ENCODE data around the gene SSPN. TPM values are rescaled to one million over a fixed set of nuclear protein-coding genes. Genes with fewer than 3 reads are reported as not detected.

SSPN gene
- polyA plus RNA-seq, 1 donor from 2014 or later = 0.26 TPM

DNA sequence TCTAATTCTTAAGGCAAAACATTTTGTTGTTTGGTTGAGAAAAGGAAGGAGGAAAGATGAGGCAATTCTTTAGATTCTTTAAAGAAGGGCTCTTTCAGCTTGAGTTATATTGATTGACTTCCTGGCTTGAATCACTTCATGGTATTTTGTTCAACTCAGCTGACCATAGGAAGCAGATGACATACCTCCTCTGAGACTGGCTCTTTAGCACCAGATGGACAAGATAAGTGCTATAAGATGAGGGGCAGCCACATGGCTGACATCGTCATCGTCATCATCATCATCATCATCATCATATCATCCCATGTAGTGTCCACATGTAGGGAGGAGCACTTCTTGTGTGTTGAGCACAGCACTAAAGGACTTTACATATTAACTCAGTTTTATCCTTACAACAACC lies 81.3 kb downstream of the SSPN start:
- H2AFZ ChIP-seq (ENCODE audit: low read depth, low read length) = no peak overlapping the region
- H3K79me2 ChIP-seq (replicated peaks; ENCODE audit: insufficient read depth, low read length) = no peaks in the 10 kb centered on the region
- H3K4me2 ChIP-seq (ENCODE audit: low read length) = no peak overlapping the region
- no peaks in the 10 kb centered on the region for H3K36me3 ChIP-seq (ENCODE audit: insufficient read depth, low read length)
- no peaks in the 10 kb centered on the region for H3K27me3 ChIP-seq (ENCODE audit: insufficient read depth, low read depth, low read length)
- no peaks in the 10 kb centered on the region for H4K20me1 ChIP-seq (ENCODE audit: insufficient read depth)
- H3K27ac ChIP-seq (ENCODE audit: low read length) = no peak overlapping the region
- no peak overlapping the region for H3K9ac ChIP-seq (ENCODE audit: low read length)
- H3K9me3 ChIP-seq (ENCODE audit: low read length) = no peaks in the 10 kb centered on the region
- TF ChIP-seq, protein P1, sequence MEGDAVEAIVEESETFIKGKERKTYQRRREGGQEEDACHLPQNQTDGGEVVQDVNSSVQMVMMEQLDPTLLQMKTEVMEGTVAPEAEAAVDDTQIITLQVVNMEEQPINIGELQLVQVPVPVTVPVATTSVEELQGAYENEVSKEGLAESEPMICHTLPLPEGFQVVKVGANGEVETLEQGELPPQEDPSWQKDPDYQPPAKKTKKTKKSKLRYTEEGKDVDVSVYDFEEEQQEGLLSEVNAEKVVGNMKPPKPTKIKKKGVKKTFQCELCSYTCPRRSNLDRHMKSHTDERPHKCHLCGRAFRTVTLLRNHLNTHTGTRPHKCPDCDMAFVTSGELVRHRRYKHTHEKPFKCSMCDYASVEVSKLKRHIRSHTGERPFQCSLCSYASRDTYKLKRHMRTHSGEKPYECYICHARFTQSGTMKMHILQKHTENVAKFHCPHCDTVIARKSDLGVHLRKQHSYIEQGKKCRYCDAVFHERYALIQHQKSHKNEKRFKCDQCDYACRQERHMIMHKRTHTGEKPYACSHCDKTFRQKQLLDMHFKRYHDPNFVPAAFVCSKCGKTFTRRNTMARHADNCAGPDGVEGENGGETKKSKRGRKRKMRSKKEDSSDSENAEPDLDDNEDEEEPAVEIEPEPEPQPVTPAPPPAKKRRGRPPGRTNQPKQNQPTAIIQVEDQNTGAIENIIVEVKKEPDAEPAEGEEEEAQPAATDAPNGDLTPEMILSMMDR (IDR thresholded peaks at IDR 0.05; ENCODE audit: poor library complexity, severe bottlenecking) = no peak
- H3F3A ChIP-seq (ENCODE audit: insufficient read depth, low read length, poor library complexity, severe bottlenecking) = no peaks in the 10 kb centered on the region
- H3K9me2 ChIP-seq (ENCODE audit: insufficient read depth, low read length) = no peaks in the 10 kb centered on the region
- no peak overlapping the region for H3K4me3 ChIP-seq (ENCODE audit: low read length)

DNA sequence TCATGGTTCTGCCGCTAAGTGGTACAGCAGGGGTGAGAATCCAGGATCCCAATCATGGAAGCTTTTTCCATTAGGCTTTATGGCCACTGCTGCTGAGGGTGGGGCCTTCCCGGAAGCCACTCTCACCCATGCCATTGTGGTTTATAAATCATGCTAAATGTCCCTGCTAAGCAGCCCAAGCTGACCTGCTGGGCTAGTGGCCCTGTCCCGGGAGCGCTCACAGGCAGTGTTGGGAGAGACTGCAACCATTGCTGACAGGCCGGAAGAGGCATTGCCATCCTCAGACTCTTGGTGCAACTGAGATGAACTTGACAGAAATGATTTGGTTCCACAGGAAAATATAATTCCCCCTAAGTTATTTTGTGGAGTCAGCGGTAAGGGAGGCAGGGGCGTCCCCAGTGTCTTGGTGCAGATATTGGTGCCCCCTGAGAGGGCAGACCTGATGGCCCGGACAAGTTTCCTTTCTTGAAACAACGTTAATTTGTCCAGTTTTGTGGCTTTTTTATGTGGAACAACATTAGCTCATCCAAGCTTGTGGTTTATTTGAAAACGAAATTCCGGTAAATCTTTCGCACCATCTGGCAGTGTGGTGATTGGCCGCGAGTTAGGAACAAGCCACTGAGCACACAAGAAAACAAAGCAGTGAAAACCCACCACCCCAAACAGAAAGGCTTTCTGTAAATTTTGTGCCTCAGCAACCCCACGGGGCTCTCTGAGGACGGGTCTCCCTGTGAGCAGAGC lies 82.3 kb downstream of the SSPN start:
- Histone ChIP-seq H3K9ac (ENCODE audit: low read length) (no peak overlapping the region), H3K79me2 (replicated peaks; ENCODE audit: insufficient read depth, low read length) (no peaks in the 10 kb centered on the region), H3K27ac (ENCODE audit: low read length) (no peak overlapping the region), H3K36me3 (ENCODE audit: insufficient read depth, low read length) (no peaks in the 10 kb centered on the region), H3K9me2 (ENCODE audit: insufficient read depth, low read length) (no peaks in the 10 kb centered on the region), H3K9me3 (ENCODE audit: low read length) (no peaks in the 10 kb centered on the region), H3K4me3 (ENCODE audit: low read length) (no peak overlapping the region), H4K20me1 (ENCODE audit: insufficient read depth) (no peaks in the 10 kb centered on the region), H3F3A (ENCODE audit: insufficient read depth, low read length, poor library complexity, severe bottlenecking) (no peaks in the 10 kb centered on the region), H3K4me2 (ENCODE audit: low read length) (no peak overlapping the region), H3K27me3 (ENCODE audit: insufficient read depth, low read depth, low read length) (no peaks in the 10 kb centered on the region), H2AFZ (ENCODE audit: low read depth, low read length) (no peak overlapping the region)
- TF ChIP-seq, protein P1 (IDR thresholded peaks at IDR 0.05; ENCODE audit: poor library complexity, severe bottlenecking) = no peak
- TF ChIP-seq SMC3 (conservative IDR thresholded peaks at IDR 0.05; ENCODE audit: poor library complexity) (no peak), EP300 (conservative IDR thresholded peaks at IDR 0.05; ENCODE audit: poor library complexity, severe bottlenecking) (no peak), TAF1 (IDR thresholded peaks at IDR 0.05; ENCODE audit: low read depth) (no peak), RAD21 (conservative IDR thresholded peaks at IDR 0.05) (no peak), MXI1 (conservative IDR thresholded peaks at IDR 0.05; ENCODE audit: poor library complexity, severe bottlenecking) (no peak), EZH2 (IDR thresholded peaks at IDR 0.05; ENCODE audit: borderline replicate concordance, insufficient read depth, low read length, poor library complexity, severe bottlenecking) (no peak), POLR2AphosphoS5 (IDR thresholded peaks at IDR 0.05) (no peak)
- TF ChIP-seq, protein P2, sequence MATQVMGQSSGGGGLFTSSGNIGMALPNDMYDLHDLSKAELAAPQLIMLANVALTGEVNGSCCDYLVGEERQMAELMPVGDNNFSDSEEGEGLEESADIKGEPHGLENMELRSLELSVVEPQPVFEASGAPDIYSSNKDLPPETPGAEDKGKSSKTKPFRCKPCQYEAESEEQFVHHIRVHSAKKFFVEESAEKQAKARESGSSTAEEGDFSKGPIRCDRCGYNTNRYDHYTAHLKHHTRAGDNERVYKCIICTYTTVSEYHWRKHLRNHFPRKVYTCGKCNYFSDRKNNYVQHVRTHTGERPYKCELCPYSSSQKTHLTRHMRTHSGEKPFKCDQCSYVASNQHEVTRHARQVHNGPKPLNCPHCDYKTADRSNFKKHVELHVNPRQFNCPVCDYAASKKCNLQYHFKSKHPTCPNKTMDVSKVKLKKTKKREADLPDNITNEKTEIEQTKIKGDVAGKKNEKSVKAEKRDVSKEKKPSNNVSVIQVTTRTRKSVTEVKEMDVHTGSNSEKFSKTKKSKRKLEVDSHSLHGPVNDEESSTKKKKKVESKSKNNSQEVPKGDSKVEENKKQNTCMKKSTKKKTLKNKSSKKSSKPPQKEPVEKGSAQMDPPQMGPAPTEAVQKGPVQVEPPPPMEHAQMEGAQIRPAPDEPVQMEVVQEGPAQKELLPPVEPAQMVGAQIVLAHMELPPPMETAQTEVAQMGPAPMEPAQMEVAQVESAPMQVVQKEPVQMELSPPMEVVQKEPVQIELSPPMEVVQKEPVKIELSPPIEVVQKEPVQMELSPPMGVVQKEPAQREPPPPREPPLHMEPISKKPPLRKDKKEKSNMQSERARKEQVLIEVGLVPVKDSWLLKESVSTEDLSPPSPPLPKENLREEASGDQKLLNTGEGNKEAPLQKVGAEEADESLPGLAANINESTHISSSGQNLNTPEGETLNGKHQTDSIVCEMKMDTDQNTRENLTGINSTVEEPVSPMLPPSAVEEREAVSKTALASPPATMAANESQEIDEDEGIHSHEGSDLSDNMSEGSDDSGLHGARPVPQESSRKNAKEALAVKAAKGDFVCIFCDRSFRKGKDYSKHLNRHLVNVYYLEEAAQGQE (IDR thresholded peaks at IDR 0.05; ENCODE audit: borderline replicate concordance) = no peak

All from neural cell (in vitro differentiated cells).